ENCODE data around the gene SCGB1A1. TPM values are rescaled to one million over a fixed set of nuclear protein-coding genes. Genes with fewer than 3 reads are reported as not detected.
"Not testable (repeated sequence)": the region's sequence is repeated elsewhere in the genome, so short reads cannot be mapped to it uniquely, and the experiment has no call there.

SCGB1A1 gene, protein sequence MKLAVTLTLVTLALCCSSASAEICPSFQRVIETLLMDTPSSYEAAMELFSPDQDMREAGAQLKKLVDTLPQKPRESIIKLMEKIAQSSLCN
- not detected for total RNA-seq
- not detected for polyA plus RNA-seq

DNA sequence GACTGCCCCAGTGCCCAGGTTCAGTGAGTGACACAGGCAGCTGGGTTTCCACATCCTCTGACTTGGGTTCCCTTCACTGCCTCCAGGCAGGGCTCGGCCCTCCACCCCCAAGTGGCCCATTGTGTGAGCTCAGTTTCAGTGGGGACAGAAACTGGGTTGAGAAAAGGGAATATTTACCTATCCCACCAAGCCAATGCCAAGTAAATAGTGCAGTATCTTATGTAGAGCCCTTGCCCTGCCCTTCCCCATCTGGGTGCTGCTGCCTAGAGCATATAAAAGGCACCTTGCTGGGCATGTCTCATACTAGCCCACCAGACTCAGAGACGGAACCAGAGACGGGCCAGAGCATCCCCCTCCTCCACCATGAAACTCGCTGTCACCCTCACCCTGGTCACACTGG is at the start of gene SCGB1A1:
SCGB1A1 (plus strand) TSS at position 301 of the 400 bp plus-strand sequence; CDS start at position 364, 63 bp downstream.
- Mint-ChIP-seq H3K4me3 (peak within 1 kb of the TSS in 1 of 4 donors; percentile 24), H3K36me3 (no peaks in the 10 kb centered on the region), H3K9me3 (peaks cover 0 to 2% (median 0%) of the 10 kb centered on the region in 7 donors), H3K4me1 (peaks cover 0 to 6% (median 0%) of the 10 kb centered on the region in 4 donors), H3K27me3 (peaks cover 5% of the 10 kb centered on the region), H3K27ac (peak within 1 kb of the TSS in 2 of 3 donors; percentile 20 to 78)
- H3K36me3 ChIP-seq (ENCODE audit: control insufficient read depth, insufficient read depth, low read length), result no peaks in the 10 kb centered on the region
- no peak within 1 kb of the TSS for H3K4me3 ChIP-seq (ENCODE audit: low read depth, low read length)
- ATAC-seq (ENCODE audit: low read depth in 2 of 2) (no peak), DNase-seq (no peak)
- H3K4me1 ChIP-seq (ENCODE audit: control insufficient read depth, insufficient read depth, low read length, poor library complexity, severe bottlenecking), result no peaks in the 10 kb centered on the region
- no peak within 1 kb of the TSS for H3K27ac ChIP-seq (ENCODE audit: insufficient read depth, low read length, poor library complexity, severe bottlenecking)
- no peaks in the 10 kb centered on the region for H3K9me3 ChIP-seq (ENCODE audit: control insufficient read depth in 2 of 2, low read length in 2 of 2)
- no peaks in the 10 kb centered on the region for H3K27me3 ChIP-seq (ENCODE audit: control insufficient read depth, insufficient read depth, low read length)

DNA sequence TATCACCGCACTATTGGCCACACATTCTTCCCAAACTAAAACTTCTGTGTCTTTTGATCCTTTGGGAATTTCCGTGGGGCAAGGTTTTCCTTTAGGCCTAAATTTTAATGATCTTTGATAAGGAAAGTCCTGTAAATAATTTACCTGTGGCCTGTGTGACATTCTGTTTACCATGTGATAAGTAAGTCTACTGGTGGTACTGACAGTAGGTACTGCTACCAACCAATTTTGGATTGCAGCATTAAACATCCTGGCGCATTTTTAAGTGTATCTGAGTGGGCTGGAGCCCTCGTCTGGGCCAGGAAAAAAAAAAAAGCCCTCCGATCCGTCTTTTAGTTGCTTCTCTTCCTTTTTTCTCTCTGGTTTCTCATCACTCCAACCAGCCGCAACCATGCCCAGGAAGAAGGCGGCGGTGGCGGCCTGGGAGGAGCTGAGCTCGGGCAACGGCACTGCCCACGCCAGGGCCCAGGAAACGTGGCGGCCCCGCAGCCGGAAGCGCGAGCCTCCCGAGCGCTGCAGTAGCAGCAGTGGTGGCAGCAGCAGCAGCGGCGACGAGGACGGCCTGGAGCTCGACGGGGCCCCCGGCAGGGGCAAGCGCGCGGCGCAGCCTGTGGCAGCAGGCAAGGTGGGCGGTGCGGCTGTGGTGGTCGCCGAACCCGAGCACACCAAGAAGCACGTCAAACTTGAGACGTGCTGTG is 47.9 kb upstream of the SCGB1A1 start:
- Histone ChIP-seq H3K4me1 (ENCODE audit: control insufficient read depth, insufficient read depth, low read length, poor library complexity, severe bottlenecking) (no peaks in the 10 kb centered on the region), H3K36me3 (ENCODE audit: control insufficient read depth, insufficient read depth, low read length) (no peaks in the 10 kb centered on the region), H3K4me3 (ENCODE audit: low read depth, low read length) (no peak overlapping the region), H3K27ac (ENCODE audit: insufficient read depth, low read length, poor library complexity, severe bottlenecking) (no peak overlapping the region), H3K27me3 (ENCODE audit: control insufficient read depth, insufficient read depth, low read length) (no peaks in the 10 kb centered on the region), H3K9me3 (ENCODE audit: control insufficient read depth in 2 of 2, low read length in 2 of 2) (no peaks in the 10 kb centered on the region)
- Mint-ChIP-seq H3K27me3 (peaks cover 15% of the 10 kb centered on the region), H3K4me3 (peak overlapping the region in 3 of 4 donors; percentile 54 to 64 (median 62)), H3K9me3 (no peaks in the 10 kb centered on the region), H3K27ac (peak overlapping the region in 2 of 3 donors; percentile 48 to 89), H3K36me3 (no peaks in the 10 kb centered on the region), H3K4me1 (peaks cover 0 to 12% (median 2%) of the 10 kb centered on the region in 4 donors)
- ATAC-seq (ENCODE audit: low read depth in 2 of 2), result peak; percentile 86 to 89
- DNase-seq, result peak; percentile 20 to 64 (median 52)

DNA sequence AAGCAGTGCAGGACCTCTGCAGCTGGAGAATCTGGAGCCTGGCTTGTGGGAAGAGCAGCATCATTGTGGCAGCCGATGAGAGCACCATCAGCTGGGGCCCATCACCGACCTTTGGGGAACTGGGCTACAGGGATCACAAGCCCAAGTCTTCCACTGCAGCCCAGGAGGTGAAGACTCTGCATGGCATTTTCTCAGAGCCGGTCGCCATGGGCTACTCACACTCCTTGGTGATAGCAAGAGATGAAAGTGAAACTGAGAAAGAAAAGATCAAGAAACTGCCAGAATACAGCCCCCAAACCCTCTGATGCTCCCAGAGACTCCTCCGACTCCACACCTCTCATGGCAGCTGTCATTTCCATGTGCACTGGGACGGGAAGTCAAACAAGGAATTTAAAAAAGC is 46.0 kb upstream of the SCGB1A1 start:
- DNase-seq, result no peak
- Histone ChIP-seq H3K4me3 (ENCODE audit: low read depth, low read length) (no peak overlapping the region), H3K4me1 (ENCODE audit: control insufficient read depth, insufficient read depth, low read length, poor library complexity, severe bottlenecking) (no peaks in the 10 kb centered on the region), H3K36me3 (ENCODE audit: control insufficient read depth, insufficient read depth, low read length) (no peaks in the 10 kb centered on the region), H3K27me3 (ENCODE audit: control insufficient read depth, insufficient read depth, low read length) (no peaks in the 10 kb centered on the region), H3K9me3 (ENCODE audit: control insufficient read depth in 2 of 2, low read length in 2 of 2) (no peaks in the 10 kb centered on the region), H3K27ac (ENCODE audit: insufficient read depth, low read length, poor library complexity, severe bottlenecking) (no peak overlapping the region)
- peaks cover 21% of the 10 kb centered on the region for H3K27me3 Mint-ChIP-seq
- no peak overlapping the region for H3K4me3 Mint-ChIP-seq
- no peaks in the 10 kb centered on the region for H3K9me3 Mint-ChIP-seq
- ATAC-seq (ENCODE audit: low read depth in 2 of 2), result no peak
- peaks cover 0 to 12% (median 2%) of the 10 kb centered on the region in 4 donors for H3K4me1 Mint-ChIP-seq
- no peak overlapping the region for H3K27ac Mint-ChIP-seq
- H3K36me3 Mint-ChIP-seq, result no peaks in the 10 kb centered on the region

DNA sequence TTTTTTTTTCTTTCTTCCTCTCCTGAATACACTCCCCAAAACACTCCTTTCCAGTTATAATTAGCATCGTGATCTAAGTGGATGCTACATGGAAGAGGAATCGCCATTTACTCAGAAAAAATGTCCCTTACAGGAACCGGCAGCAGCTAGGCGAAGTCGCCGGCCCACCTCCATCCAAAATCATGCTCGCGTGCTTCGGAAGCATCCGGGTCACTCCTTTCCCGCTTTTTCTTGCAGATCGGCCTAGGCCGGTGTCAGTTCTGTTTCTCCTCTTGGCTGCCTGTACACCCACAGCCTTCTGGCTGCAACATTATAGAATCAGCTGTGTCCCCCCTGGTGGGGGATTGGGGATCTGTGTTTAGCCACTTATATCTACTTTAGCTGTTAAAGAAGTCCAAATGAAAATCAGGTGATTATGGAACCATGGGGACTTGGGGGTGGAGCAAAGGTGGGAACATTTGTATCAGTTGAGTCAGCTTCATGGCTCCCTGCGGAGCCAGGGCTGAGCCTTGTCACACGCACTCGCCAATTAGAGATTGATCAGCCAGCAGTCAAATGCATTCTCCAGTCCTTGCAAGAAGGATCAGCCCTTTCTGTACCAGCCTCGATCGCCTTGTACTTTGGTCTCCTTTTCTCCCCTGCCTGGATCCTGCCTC is 45.2 kb upstream of the SCGB1A1 start:
- Histone ChIP-seq H3K4me1 (ENCODE audit: control insufficient read depth, insufficient read depth, low read length, poor library complexity, severe bottlenecking) (no peaks in the 10 kb centered on the region), H3K27me3 (ENCODE audit: control insufficient read depth, insufficient read depth, low read length) (no peaks in the 10 kb centered on the region), H3K27ac (ENCODE audit: insufficient read depth, low read length, poor library complexity, severe bottlenecking) (no peak overlapping the region), H3K4me3 (ENCODE audit: low read depth, low read length) (no peak overlapping the region), H3K9me3 (ENCODE audit: control insufficient read depth in 2 of 2, low read length in 2 of 2) (no peaks in the 10 kb centered on the region), H3K36me3 (ENCODE audit: control insufficient read depth, insufficient read depth, low read length) (no peaks in the 10 kb centered on the region)
- DNase-seq (no peak), ATAC-seq (ENCODE audit: low read depth in 2 of 2) (no peak)
- Mint-ChIP-seq H3K4me3 (no peak overlapping the region), H3K27ac (peak overlapping the region in 1 of 3 donors; percentile 33), H3K4me1 (peaks cover 0 to 14% (median 2%) of the 10 kb centered on the region in 4 donors), H3K27me3 (peaks cover 28% of the 10 kb centered on the region), H3K9me3 (no peaks in the 10 kb centered on the region), H3K36me3 (no peaks in the 10 kb centered on the region)

DNA sequence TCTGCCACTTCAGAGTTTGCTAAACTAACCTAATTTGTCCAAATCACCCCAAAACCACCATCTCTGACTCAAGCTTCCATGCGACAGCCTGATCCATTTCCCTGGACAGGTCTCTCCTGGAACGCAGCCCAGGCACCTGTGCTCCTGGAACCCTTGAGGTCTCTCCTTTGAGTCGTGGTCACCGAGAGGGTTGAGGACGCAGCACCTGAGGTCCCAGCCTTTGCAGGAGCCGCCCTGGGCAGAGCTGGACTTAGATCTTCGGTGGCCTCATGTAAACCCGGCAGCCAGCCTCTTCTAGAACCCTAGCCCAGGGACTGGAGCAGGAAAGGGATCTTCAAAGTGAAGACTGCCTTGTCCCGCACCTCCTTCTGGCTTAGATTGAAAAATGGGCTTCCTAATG is 44.0 kb upstream of the SCGB1A1 start:
- Histone ChIP-seq H3K36me3 (ENCODE audit: control insufficient read depth, insufficient read depth, low read length) (no peaks in the 10 kb centered on the region), H3K4me3 (ENCODE audit: low read depth, low read length) (no peak overlapping the region), H3K9me3 (ENCODE audit: control insufficient read depth in 2 of 2, low read length in 2 of 2) (no peaks in the 10 kb centered on the region), H3K27ac (ENCODE audit: insufficient read depth, low read length, poor library complexity, severe bottlenecking) (no peak overlapping the region), H3K4me1 (ENCODE audit: control insufficient read depth, insufficient read depth, low read length, poor library complexity, severe bottlenecking) (no peaks in the 10 kb centered on the region), H3K27me3 (ENCODE audit: control insufficient read depth, insufficient read depth, low read length) (no peaks in the 10 kb centered on the region)
- DNase-seq (no peak), ATAC-seq (ENCODE audit: low read depth in 2 of 2) (no peak)
- no peaks in the 10 kb centered on the region for H3K9me3 Mint-ChIP-seq
- no peak overlapping the region for H3K27ac Mint-ChIP-seq
- H3K4me1 Mint-ChIP-seq, result peaks cover 0 to 14% (median 2%) of the 10 kb centered on the region in 4 donors
- H3K36me3 Mint-ChIP-seq, result no peaks in the 10 kb centered on the region
- peaks cover 36% of the 10 kb centered on the region for H3K27me3 Mint-ChIP-seq
- H3K4me3 Mint-ChIP-seq, result no peak overlapping the region

DNA sequence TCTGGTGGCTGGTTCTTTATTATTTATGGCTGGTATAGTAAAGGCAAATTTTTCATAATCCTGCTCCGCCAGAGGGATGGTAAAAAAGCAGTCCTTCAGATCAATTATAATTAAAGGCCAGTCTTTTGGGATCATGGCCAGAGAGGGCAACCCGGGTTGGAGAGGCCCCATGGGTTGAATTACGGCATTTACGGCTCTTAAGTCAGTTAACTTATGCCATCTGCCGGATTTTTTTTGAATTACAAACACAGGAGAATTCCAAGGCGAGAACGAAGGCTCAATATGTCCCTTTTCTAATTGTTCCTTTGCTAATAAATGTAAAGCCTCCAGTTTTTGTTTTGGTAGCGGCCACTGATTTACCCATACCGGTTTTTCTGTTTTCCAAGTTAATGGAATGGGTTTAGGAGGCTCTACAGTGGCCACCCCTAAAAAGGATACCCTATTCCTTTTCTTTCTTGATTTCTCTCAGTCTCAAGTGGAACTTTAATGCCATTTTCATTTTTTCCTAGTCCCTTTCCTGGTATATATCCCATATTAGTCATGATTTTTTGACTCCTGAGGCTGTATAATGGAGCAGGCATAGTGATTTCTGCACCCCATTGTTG is 40.3 kb upstream of the SCGB1A1 start:
- not testable (repeated sequence) for H3K36me3 ChIP-seq (ENCODE audit: control insufficient read depth, insufficient read depth, low read length); H3K27ac Mint-ChIP-seq; H3K27ac ChIP-seq (ENCODE audit: insufficient read depth, low read length, poor library complexity, severe bottlenecking); H3K36me3 Mint-ChIP-seq; H3K9me3 ChIP-seq (ENCODE audit: control insufficient read depth in 2 of 2, low read length in 2 of 2); H3K9me3 Mint-ChIP-seq; H3K4me3 ChIP-seq (ENCODE audit: low read depth, low read length); H3K4me1 ChIP-seq (ENCODE audit: control insufficient read depth, insufficient read depth, low read length, poor library complexity, severe bottlenecking); ATAC-seq (ENCODE audit: low read depth in 2 of 2); H3K4me3 Mint-ChIP-seq; H3K4me1 Mint-ChIP-seq; H3K27me3 ChIP-seq (ENCODE audit: control insufficient read depth, insufficient read depth, low read length)
- DNase-seq, result peak in 2 of 3 donors; percentile 47 to 60
- H3K27me3 Mint-ChIP-seq, result peaks cover 44% of the 10 kb centered on the region

DNA sequence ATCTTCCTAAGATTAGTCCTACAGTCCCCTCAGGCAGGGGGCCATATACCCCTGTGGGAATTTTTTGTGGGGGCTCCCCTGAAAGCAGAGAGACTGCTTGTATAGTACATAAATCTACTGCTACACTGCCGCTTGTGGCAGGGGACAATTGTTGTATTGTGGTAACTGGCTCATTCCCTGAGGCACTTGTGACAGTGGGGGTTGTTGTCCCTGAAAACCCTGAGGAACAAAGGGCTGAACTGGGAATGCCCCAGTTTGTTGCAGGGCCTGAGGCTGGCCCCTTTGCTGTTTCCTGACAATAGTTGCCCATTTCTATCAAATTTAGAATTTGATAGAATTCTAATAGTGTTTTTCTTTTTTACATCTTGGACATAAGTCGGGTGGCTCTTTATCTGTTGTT is 39.2 kb upstream of the SCGB1A1 start:
- H3K36me3 ChIP-seq (ENCODE audit: control insufficient read depth, insufficient read depth, low read length); H3K4me1 ChIP-seq (ENCODE audit: control insufficient read depth, insufficient read depth, low read length, poor library complexity, severe bottlenecking); H3K4me1 Mint-ChIP-seq; DNase-seq; H3K36me3 Mint-ChIP-seq; H3K4me3 ChIP-seq (ENCODE audit: low read depth, low read length); ATAC-seq (ENCODE audit: low read depth in 2 of 2); H3K27ac ChIP-seq (ENCODE audit: insufficient read depth, low read length, poor library complexity, severe bottlenecking); H3K27me3 ChIP-seq (ENCODE audit: control insufficient read depth, insufficient read depth, low read length); H3K9me3 ChIP-seq (ENCODE audit: control insufficient read depth in 2 of 2, low read length in 2 of 2); H3K4me3 Mint-ChIP-seq; H3K9me3 Mint-ChIP-seq; H3K27ac Mint-ChIP-seq: not testable (repeated sequence)
- peaks cover 44% of the 10 kb centered on the region for H3K27me3 Mint-ChIP-seq

Measured in CD4-positive, CD25-positive, alpha-beta regulatory T cell (primary cell).